ENCODE results near the gene TUBA4A. TPM values are rescaled to one million over a fixed set of nuclear protein-coding genes. Genes with fewer than 3 reads are reported as not detected.
A peak's percentile ranks its signal among the peaks of the same experiment; 100 is the strongest.

The TUBA4A gene
- total RNA-seq, 4 donors from 2014 or later = 33.2 to 89.3 (median 56.2) TPM

DNA sequence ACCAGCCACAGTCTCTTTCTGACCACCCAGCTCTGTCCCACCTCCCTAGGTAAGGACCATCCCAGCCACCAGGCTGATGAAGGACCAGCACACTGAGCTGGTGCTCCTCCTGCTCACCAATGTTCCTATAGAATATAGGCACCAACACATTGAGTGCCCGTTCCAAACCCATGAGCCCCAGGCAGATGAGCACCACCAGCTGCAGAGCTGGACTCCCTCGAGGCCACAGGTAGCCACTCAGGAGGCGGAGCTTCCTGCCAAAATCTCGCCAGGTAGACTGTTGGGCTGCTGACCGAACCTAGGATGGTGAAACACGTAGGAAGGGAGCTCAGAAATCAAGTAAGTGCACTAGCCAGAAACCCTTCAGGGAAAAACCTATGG lies 37.2 kb downstream of the TUBA4A start:
- no peak overlapping the region for H3K4me3 ChIP-seq
- WGBS, 2 donors (ENCODE audit: low coverage in 1 of 2) = no CpG with 5 or more reads among the region's 6 CpGs
- peaks cover 3 to 51% (median 21%) of the 10 kb centered on the region in 3 donors for H3K4me1 ChIP-seq
- no peaks in the 10 kb centered on the region for H3K27me3 ChIP-seq
- TF ChIP-seq POLR2AphosphoS5 (IDR thresholded peaks at IDR 0.05) (no peak), EP300 (IDR thresholded peaks at IDR 0.05) (no peak), CTCF (IDR thresholded peaks at IDR 0.05) (no peak), POLR2A (IDR thresholded peaks at IDR 0.05) (no peak)
- H3K27ac ChIP-seq = peak overlapping the region in 3 of 4 donors; percentile 95 to 98 (median 98)
- peaks cover 0 to 67% of the 10 kb centered on the region in 2 donors for H3K36me3 ChIP-seq
- H3K9me3 ChIP-seq = no peaks in the 10 kb centered on the region
- ATAC-seq = no peak

DNA sequence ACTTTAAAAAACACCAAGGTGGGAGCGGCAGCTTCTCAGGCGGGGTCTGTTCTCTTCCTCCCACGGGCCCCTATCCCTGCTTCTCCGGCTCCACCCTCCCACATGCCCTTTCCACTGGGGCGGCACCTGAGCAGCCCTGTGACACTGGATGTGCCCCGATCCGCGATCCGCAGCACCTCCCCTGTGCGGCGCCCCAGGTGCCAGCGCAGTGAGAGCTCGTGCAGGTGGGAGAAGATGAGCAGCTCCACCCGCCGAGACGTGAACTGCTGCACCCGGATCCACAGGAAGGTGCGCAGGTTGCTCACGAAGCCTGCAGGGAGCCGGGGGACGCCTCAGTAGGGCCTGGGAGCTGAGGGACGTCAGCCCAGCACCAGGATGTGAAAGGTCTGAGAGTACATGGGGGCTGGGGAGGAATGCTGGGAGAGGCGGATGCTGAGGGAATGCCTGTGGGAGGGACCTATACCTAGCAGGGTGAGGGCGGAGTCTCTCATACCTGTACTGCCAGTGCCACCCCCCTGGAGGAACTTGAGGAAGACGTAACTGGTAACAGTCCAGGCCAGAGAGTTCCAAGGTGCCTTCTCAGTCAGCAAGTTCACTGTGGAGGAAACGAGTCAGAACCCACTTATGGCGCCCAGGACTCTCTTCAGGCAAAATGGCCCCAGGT lies 37.7 kb downstream of the TUBA4A start:
- WGBS, 2 donors (ENCODE audit: low coverage in 1 of 2) = 93% methylated on average over 10 of the region's 27 CpGs; no CpG with 5 or more reads in 1 of the 2 donors
- Histone ChIP-seq H3K27me3 (no peaks in the 10 kb centered on the region), H3K9me3 (no peaks in the 10 kb centered on the region), H3K4me1 (peaks cover 3 to 51% (median 21%) of the 10 kb centered on the region in 3 donors), H3K4me3 (no peak overlapping the region), H3K27ac (peak overlapping the region in 2 of 4 donors; percentile 95 to 98), H3K36me3 (peaks cover 0 to 67% of the 10 kb centered on the region in 2 donors)
- no peak for TF ChIP-seq CTCF (IDR thresholded peaks at IDR 0.05)
- no peak for TF ChIP-seq POLR2AphosphoS5 (IDR thresholded peaks at IDR 0.05)
- no peak for TF ChIP-seq POLR2A (IDR thresholded peaks at IDR 0.05)
- no peak for TF ChIP-seq EP300 (IDR thresholded peaks at IDR 0.05)
- ATAC-seq = no peak

DNA sequence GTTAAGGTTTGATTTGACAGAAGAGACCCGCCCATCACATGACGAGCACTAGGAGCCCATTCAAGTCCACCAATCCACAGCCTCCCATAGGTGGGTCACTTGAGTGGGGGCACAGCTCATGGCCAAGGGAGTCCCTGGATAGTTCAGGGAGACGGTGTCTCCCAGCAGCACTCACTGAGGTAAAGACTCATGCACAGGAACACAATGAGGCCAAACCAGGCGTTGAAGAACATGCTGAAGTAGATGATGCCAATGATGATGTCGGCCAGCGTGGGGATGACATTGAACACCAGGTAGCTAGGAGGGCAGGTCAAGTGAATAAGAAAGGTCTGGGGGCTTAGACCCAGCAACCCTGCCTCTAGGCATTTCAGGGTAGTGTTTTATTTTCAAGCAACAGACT lies 38.9 kb downstream of the TUBA4A start:
- H3K36me3 ChIP-seq = peaks cover 0 to 67% of the 10 kb centered on the region in 2 donors

DNA sequence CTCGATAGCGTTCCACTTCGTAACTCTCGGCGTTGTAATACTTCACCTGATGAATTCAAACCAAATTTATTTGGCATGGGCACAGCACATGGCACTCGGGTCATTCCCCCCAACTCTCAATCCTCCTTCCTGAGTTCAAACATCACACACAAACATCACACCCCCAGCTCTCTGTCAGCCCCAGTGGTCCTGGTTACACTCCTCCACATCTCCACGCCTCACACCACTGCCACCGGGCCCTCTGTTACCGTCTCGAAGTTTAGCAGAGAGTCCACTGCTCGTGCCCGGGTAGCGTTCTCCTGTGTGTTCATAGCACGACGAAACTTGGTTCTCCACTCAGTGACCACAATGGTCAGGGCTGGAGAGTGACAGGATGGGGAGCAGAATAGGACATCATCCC lies 39.6 kb downstream of the TUBA4A start:
- TF ChIP-seq POLR2A (IDR thresholded peaks at IDR 0.05) = no peak
- no peak for TF ChIP-seq EP300 (IDR thresholded peaks at IDR 0.05)
- no peak for TF ChIP-seq CTCF (IDR thresholded peaks at IDR 0.05)
- TF ChIP-seq POLR2AphosphoS5 (IDR thresholded peaks at IDR 0.05) = no peak
- H3K27me3 ChIP-seq = no peaks in the 10 kb centered on the region
- H3K9me3 ChIP-seq = no peaks in the 10 kb centered on the region
- 73 to 97% methylated on average over 2 to 11 of the region's 15 CpGs for WGBS, 2 donors (ENCODE audit: low coverage in 1 of 2)
- peaks cover 0 to 69% of the 10 kb centered on the region in 2 donors for H3K36me3 ChIP-seq
- no peak for ATAC-seq
- no peak overlapping the region for H3K4me3 ChIP-seq
- peaks cover 0 to 39% (median 12%) of the 10 kb centered on the region in 3 donors for H3K4me1 ChIP-seq
- H3K27ac ChIP-seq = no peak overlapping the region

More for the DNA sequence above, 38.9 kb downstream of the TUBA4A start:
- Histone ChIP-seq H3K9me3 (no peaks in the 10 kb centered on the region), H3K27me3 (no peaks in the 10 kb centered on the region), H3K4me3 (no peak overlapping the region), H3K27ac (no peak overlapping the region), H3K4me1 (peaks cover 3 to 45% (median 18%) of the 10 kb centered on the region in 3 donors)
- no peak for ATAC-seq
- no CpG with 5 or more reads among the region's 6 CpGs for WGBS, 2 donors (ENCODE audit: low coverage in 1 of 2)
- TF ChIP-seq CTCF (IDR thresholded peaks at IDR 0.05) (no peak), EP300 (IDR thresholded peaks at IDR 0.05) (no peak), POLR2AphosphoS5 (IDR thresholded peaks at IDR 0.05) (no peak), POLR2A (IDR thresholded peaks at IDR 0.05) (no peak)

GRCh38 chr2:219213486-219214071 lies 40.1 kb downstream of the TUBA4A start:
- Histone ChIP-seq H3K36me3 (peaks cover 0 to 74% of the 10 kb centered on the region in 2 donors), H3K4me1 (peaks cover 0 to 39% (median 11%) of the 10 kb centered on the region in 3 donors), H3K4me3 (no peak overlapping the region), H3K9me3 (no peaks in the 10 kb centered on the region), H3K27me3 (no peaks in the 10 kb centered on the region), H3K27ac (no peak overlapping the region)
- TF ChIP-seq EP300 (IDR thresholded peaks at IDR 0.05) = no peak
- TF ChIP-seq POLR2A (IDR thresholded peaks at IDR 0.05) = no peak
- TF ChIP-seq POLR2AphosphoS5 (IDR thresholded peaks at IDR 0.05) = no peak
- TF ChIP-seq CTCF (IDR thresholded peaks at IDR 0.05) = no peak
- no peak for ATAC-seq
- 80 to 90% methylated on average over 2 to 3 of the region's 10 CpGs for WGBS, 2 donors (ENCODE audit: low coverage in 1 of 2)

Measured in gastroesophageal sphincter (tissue), 4 donors.